WTC11 (cell line): ENCODE data around the gene TBC1D14. TPM values are rescaled to one million over a fixed set of nuclear protein-coding genes. Genes with fewer than 3 reads are reported as not detected.

Source experiments
- ATAC-seq: fragments of 200-7000 bp; cut with Tn5 transposase; 2 replicates; pipeline ENCODE4 v1.10.0; 2021; ENCODE audit warnings: mild to moderate bottlenecking, moderate library complexity
- CTCF ChIA-PET: fragments of 300-600 bp; sonication (Branson Sonifier 250); formaldehyde crosslinking; loops from one replicate; lab custom pipeline; 2021; ENCODE audit warnings: antibody characterized with exemption; lab: Charles Lee
- POLR2A ChIA-PET: fragments of 350-600 bp; sonication (Branson Sonifier 250); formaldehyde crosslinking; loops from one replicate; lab custom pipeline; 2021; ENCODE audit warnings: antibody characterized with exemption; lab: Charles Lee
- DNase-seq: peaks from one replicate; pipeline ENCODE4 v3.0.0; 2021; ENCODE audit warnings: low spot score
- H3K27ac Mint-ChIP-seq: 2 replicates; pipeline ENCODE4 v1.8.0; 2021; ENCODE audit warnings: mixed read lengths
- H3K27me3 Mint-ChIP-seq: 2 replicates; pipeline ENCODE4 v1.8.0; 2021; ENCODE audit warnings: low read depth, mild to moderate bottlenecking, moderate library complexity, mixed read lengths
- H3K36me3 Mint-ChIP-seq: 2 replicates; pipeline ENCODE4 v1.8.0; 2021; ENCODE audit warnings: mixed read lengths
- H3K4me1 Mint-ChIP-seq: 2 replicates; pipeline ENCODE4 v1.8.0; 2022; ENCODE audit warnings: mixed read lengths
- H3K4me3 Mint-ChIP-seq: 2 replicates; pipeline ENCODE4 v1.8.0; 2021; ENCODE audit warnings: mild to moderate bottlenecking, moderate library complexity, mixed read lengths
- H3K9me3 Mint-ChIP-seq: 2 replicates; pipeline ENCODE4 v1.8.0; 2021; ENCODE audit warnings: mixed read lengths
- AFF4 ChIP-seq: sonication (generic); formaldehyde crosslinking; IDR thresholded peaks from 2 replicates; pipeline ENCODE4 v1.8.1; 2023; ENCODE audit warnings: mild to moderate bottlenecking, missing genetic modification reagents, borderline replicate concordance
- ARID4B ChIP-seq: sonication (generic); formaldehyde crosslinking; IDR thresholded peaks from 2 replicates; pipeline ENCODE4 v1.8.0; 2023; ENCODE audit warnings: missing genetic modification reagents, mild to moderate bottlenecking, borderline replicate concordance
- CREM ChIP-seq: sonication (generic); formaldehyde crosslinking; IDR thresholded peaks from 2 replicates; pipeline ENCODE4 v1.8.1; 2022; ENCODE audit warnings: mild to moderate bottlenecking, missing genetic modification reagents, moderate library complexity
- EMX1 ChIP-seq: fragments of 250-450 bp; sonication (Bioruptor Pico); IDR thresholded peaks from 2 replicates; pipeline ENCODE4 v1.8.0; 2021; ENCODE audit warnings: mild to moderate bottlenecking
- GRHL2 ChIP-seq: fragments of 250-450 bp; sonication (Bioruptor Pico); IDR thresholded peaks from 2 replicates; pipeline ENCODE4 v1.8.0; 2022; ENCODE audit warnings: mild to moderate bottlenecking, moderate library complexity; ENCODE audit not compliant: insufficient replicate concordance, severe bottlenecking
- MAX ChIP-seq: sonication (generic); formaldehyde crosslinking; IDR thresholded peaks from 2 replicates; pipeline ENCODE4 v1.8.0; 2022; ENCODE audit warnings: mild to moderate bottlenecking, missing genetic modification reagents
- MXD4 ChIP-seq: fragments of 250-450 bp; sonication (Bioruptor Pico); IDR thresholded peaks from 2 replicates; pipeline ENCODE4 v1.8.0; 2021; ENCODE audit warnings: mild to moderate bottlenecking, moderate library complexity, borderline replicate concordance
- NR3C1 ChIP-seq: sonication (generic); formaldehyde crosslinking; conservative IDR thresholded peaks from 2 replicates; pipeline ENCODE4 v1.8.1; 2023; ENCODE audit warnings: low read depth, mild to moderate bottlenecking, missing genetic modification reagents
- OVOL2 ChIP-seq: fragments of 250-450 bp; sonication (Bioruptor Pico); IDR thresholded peaks from 2 replicates; pipeline ENCODE4 v1.9.0; 2021; ENCODE audit warnings: mild to moderate bottlenecking, borderline replicate concordance
- SMAD3 ChIP-seq: sonication (generic); formaldehyde crosslinking; IDR thresholded peaks from 2 replicates; pipeline ENCODE4 v1.8.0; 2022; ENCODE audit warnings: missing genetic modification reagents, mild to moderate bottlenecking, borderline replicate concordance
- SMAD4 ChIP-seq: sonication (generic); formaldehyde crosslinking; IDR thresholded peaks from 2 replicates; pipeline ENCODE4 v1.8.0; 2022; ENCODE audit warnings: mild to moderate bottlenecking, missing genetic modification reagents
- TEAD1 ChIP-seq: sonication (generic); formaldehyde crosslinking; IDR thresholded peaks from 2 replicates; pipeline ENCODE4 v1.8.0; 2022; ENCODE audit warnings: mild to moderate bottlenecking, missing genetic modification reagents
- USF1 ChIP-seq: sonication (generic); formaldehyde crosslinking; IDR thresholded peaks from 2 replicates; pipeline ENCODE4 v1.8.0; 2022; ENCODE audit warnings: mild to moderate bottlenecking, missing genetic modification reagents
- USF2 ChIP-seq: sonication (generic); formaldehyde crosslinking; IDR thresholded peaks from 2 replicates; pipeline ENCODE4 v1.8.1; 2023; ENCODE audit warnings: mild to moderate bottlenecking, missing genetic modification reagents, moderate library complexity
- ZBTB21 ChIP-seq: sonication (generic); formaldehyde crosslinking; IDR thresholded peaks from 2 replicates; pipeline ENCODE4 v1.8.1; 2023; ENCODE audit warnings: mild to moderate bottlenecking, missing genetic modification reagents, borderline replicate concordance
- ZMAT4 ChIP-seq: fragments of 250-450 bp; sonication (Bioruptor Pico); IDR thresholded peaks from 2 replicates; pipeline ENCODE4 v1.9.0; 2021; ENCODE audit warnings: mild to moderate bottlenecking
- ZNF219 ChIP-seq: sonication (generic); formaldehyde crosslinking; IDR thresholded peaks from 2 replicates; pipeline ENCODE4 v1.8.0; 2023; ENCODE audit warnings: missing genetic modification reagents, mild to moderate bottlenecking, borderline replicate concordance
- ZSCAN18 ChIP-seq: fragments of 250-450 bp; sonication (Bioruptor Pico); IDR thresholded peaks from 2 replicates; pipeline ENCODE4 v2.1.2; 2022; ENCODE audit warnings: mild to moderate bottlenecking, moderate library complexity
- total RNA-seq: library from RNA; stranded (reverse); gene quantifications from 3 replicates; pipeline ENCODE4 v1.2.3, GENCODE V29; 2021

TBC1D14 gene
- total RNA-seq, 1 experiment from 2014 or later, result 45.1 TPM

- CTCF ChIA-PET, result no interaction called here
- TF ChIP-seq ZMAT4 (CRISPR knock-in tag) (no peak), GRHL2 (CRISPR knock-in tag) (no peak), USF2 (no peak), ZBTB21 (CRISPR knock-in tag) (no peak), SMAD4 (CRISPR knock-in tag) (no peak), MXD4 (CRISPR knock-in tag) (no peak), MAX (CRISPR knock-in tag) (no peak), ZSCAN18 (no peak)
- POLR2A ChIA-PET, result no interaction called here
Observed at GRCh38 chr4:7027913-7028312, 118.3 kb downstream of the TBC1D14 start.

GRCh38 chr4:7029212-7029611 lies 119.6 kb downstream of the TBC1D14 start:
- no peak overlapping the region for H3K4me3 Mint-ChIP-seq
- H3K4me1 Mint-ChIP-seq, result peaks cover 14% of the 10 kb centered on the region
- peaks cover 46% of the 10 kb centered on the region for H3K36me3 Mint-ChIP-seq
- DNase-seq (no peak), ATAC-seq (no peak)
- POLR2A ChIA-PET, result no interaction called here
- CTCF ChIA-PET, result interaction anchor here (1.2 kb wide), 1 partner anchor 39 kb away, joined by 3 read pairs; the partner anchor contains the start of gene GRPEL1
- H3K27ac Mint-ChIP-seq, result no peak overlapping the region
- no peaks in the 10 kb centered on the region for H3K9me3 Mint-ChIP-seq
- no peaks in the 10 kb centered on the region for H3K27me3 Mint-ChIP-seq
- TF ChIP-seq EMX1 (CRISPR knock-in tag) (no peak), CREM (CRISPR knock-in tag) (no peak), TEAD1 (CRISPR knock-in tag) (no peak), SMAD3 (CRISPR knock-in tag) (no peak), ZMAT4 (CRISPR knock-in tag) (no peak), OVOL2 (CRISPR knock-in tag) (no peak), AFF4 (CRISPR knock-in tag) (no peak), NR3C1 (CRISPR knock-in tag) (no peak), USF1 (CRISPR knock-in tag) (no peak), ZNF219 (no peak), ARID4B (CRISPR knock-in tag) (no peak), ZSCAN18 (no peak), MAX (CRISPR knock-in tag) (no peak)

More at GRCh38 chr4:7027913-7028312, 118.3 kb downstream of the TBC1D14 start:
- DNase-seq, result no peak
- Mint-ChIP-seq H3K4me1 (peaks cover 14% of the 10 kb centered on the region), H3K27me3 (no peaks in the 10 kb centered on the region), H3K4me3 (no peak overlapping the region), H3K9me3 (no peaks in the 10 kb centered on the region), H3K36me3 (peaks cover 49% of the 10 kb centered on the region), H3K27ac (no peak overlapping the region)
- no peak for ATAC-seq
